Ascending aorta (tissue), 2 donors: ENCODE results near the gene EFCAB9. TPM values are rescaled to one million over a fixed set of nuclear protein-coding genes. Genes with fewer than 3 reads are reported as not detected.

ENCODE experiments used
- DNase-seq, 2 donors: peaks; one replicate each; pipeline ENCODE4 v3.0.0-alpha.2; 2019; ENCODE audit warnings: low spot score in 2 of 2
- H3K27ac ChIP-seq, 2 donors: fragments of 200-600 bp; sonication (generic); one replicate each; pipeline ENCODE4 v1.5.1; 2016 to 2017; ENCODE audit warnings: mild to moderate bottlenecking in 1 of 2
- H3K27me3 ChIP-seq: fragments of 200-600 bp; sonication (generic); one replicate; pipeline ENCODE4 v1.5.1; 2017
- H3K36me3 ChIP-seq, 2 donors: fragments of 200-600 bp; sonication (generic); one replicate each; pipeline ENCODE4 v1.5.1; 2016
- H3K4me1 ChIP-seq, 2 donors: fragments of 200-600 bp; sonication (generic); one replicate each; pipeline ENCODE4 v1.5.1; 2016 to 2017; ENCODE audit warnings: mild to moderate bottlenecking in 1 of 2
- H3K4me3 ChIP-seq, 2 donors: fragments of 200-600 bp; sonication (generic); one replicate each; pipeline ENCODE4 v1.5.1; 2016 to 2017; ENCODE audit warnings: mild to moderate bottlenecking in 1 of 2
- H3K9me3 ChIP-seq, 2 donors: fragments of 200-600 bp; sonication (generic); one replicate each; pipeline ENCODE4 v1.5.1; 2016
- intact Hi-C: fragments of 100-400 bp; cut with DNase I; formaldehyde crosslinking; loops from one replicate; pipeline ENCODE4 v1.15.1; 2023
- total RNA-seq: library from RNA; depleted of rRNA; stranded (reverse); fragments of >200 nt; gene quantifications from one replicate; pipeline ENCODE4 v1.1.0, GENCODE V29; 2016
- TF ChIP-seq, protein P1 (sequence below), 3 experiments: fragments of 200-600 bp in 2 of 3; fragments of 450-650 bp in 1 of 3; sonication (generic) in 2 of 3; IDR thresholded peaks; one replicate each; pipeline ENCODE4 v1.5.1; 2016 to 2019; ENCODE audit warnings: antibody characterized with exemption in 3 of 3, mild to moderate bottlenecking in 1 of 3, moderate library complexity in 1 of 3

Gene EFCAB9
- total RNA-seq, 1 donor from 2014 or later = not detected

GRCh38 chr5:172224996-172225395, 31.0 kb downstream of the EFCAB9 start:
- H3K27ac ChIP-seq = no peak overlapping the region
- peaks cover 4 to 16% of the 10 kb centered on the region in 2 donors for H3K36me3 ChIP-seq
- no peaks in the 10 kb centered on the region for H3K9me3 ChIP-seq
- DNase-seq = no peak
- intact Hi-C loops = no loop called here
- H3K4me3 ChIP-seq = no peak overlapping the region
- TF ChIP-seq, protein P1, sequence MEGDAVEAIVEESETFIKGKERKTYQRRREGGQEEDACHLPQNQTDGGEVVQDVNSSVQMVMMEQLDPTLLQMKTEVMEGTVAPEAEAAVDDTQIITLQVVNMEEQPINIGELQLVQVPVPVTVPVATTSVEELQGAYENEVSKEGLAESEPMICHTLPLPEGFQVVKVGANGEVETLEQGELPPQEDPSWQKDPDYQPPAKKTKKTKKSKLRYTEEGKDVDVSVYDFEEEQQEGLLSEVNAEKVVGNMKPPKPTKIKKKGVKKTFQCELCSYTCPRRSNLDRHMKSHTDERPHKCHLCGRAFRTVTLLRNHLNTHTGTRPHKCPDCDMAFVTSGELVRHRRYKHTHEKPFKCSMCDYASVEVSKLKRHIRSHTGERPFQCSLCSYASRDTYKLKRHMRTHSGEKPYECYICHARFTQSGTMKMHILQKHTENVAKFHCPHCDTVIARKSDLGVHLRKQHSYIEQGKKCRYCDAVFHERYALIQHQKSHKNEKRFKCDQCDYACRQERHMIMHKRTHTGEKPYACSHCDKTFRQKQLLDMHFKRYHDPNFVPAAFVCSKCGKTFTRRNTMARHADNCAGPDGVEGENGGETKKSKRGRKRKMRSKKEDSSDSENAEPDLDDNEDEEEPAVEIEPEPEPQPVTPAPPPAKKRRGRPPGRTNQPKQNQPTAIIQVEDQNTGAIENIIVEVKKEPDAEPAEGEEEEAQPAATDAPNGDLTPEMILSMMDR (IDR thresholded peaks at IDR 0.05) = no peak
- H3K27me3 ChIP-seq = no peaks in the 10 kb centered on the region
- no peaks in the 10 kb centered on the region for H3K4me1 ChIP-seq

GRCh38 chr5:172229904-172230303, 35.9 kb downstream of the EFCAB9 start:
- TF ChIP-seq, protein P1 (IDR thresholded peaks at IDR 0.05) = no peak
- intact Hi-C loops = no loop called here
- peaks cover 4 to 18% of the 10 kb centered on the region in 2 donors for H3K36me3 ChIP-seq
- H3K4me3 ChIP-seq = no peak overlapping the region
- no peaks in the 10 kb centered on the region for H3K4me1 ChIP-seq
- H3K9me3 ChIP-seq = no peaks in the 10 kb centered on the region
- DNase-seq = no peak
- H3K27me3 ChIP-seq = no peaks in the 10 kb centered on the region
- no peak overlapping the region for H3K27ac ChIP-seq

DNA sequence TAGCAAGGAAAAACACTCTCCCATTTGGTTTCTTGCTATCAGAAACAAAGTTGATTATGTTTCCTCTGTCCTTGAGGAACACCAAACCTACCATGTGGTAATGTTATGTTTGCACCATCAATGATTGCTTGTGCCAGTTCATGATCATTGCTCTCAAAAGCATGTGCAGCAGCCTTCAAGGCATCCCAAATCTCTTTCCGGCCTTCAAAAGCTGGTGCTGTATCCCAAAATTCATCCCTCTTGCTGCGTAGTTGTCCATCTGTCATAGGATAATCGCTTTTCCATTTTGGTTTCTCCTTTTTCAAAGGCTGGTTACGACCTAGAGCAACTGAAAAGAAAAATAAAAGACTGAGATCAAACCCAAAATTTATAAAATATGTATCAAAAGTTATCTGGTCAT, 40.1 kb downstream of the EFCAB9 start:
- intact Hi-C loops = no loop called here
- TF ChIP-seq, protein P1 (IDR thresholded peaks at IDR 0.05) = no peak
- H3K9me3 ChIP-seq = no peaks in the 10 kb centered on the region
- DNase-seq = no peak
- no peak overlapping the region for H3K4me3 ChIP-seq
- H3K4me1 ChIP-seq = no peaks in the 10 kb centered on the region
- H3K27ac ChIP-seq = no peak overlapping the region
- H3K27me3 ChIP-seq = no peaks in the 10 kb centered on the region
- peaks cover 4 to 14% of the 10 kb centered on the region in 2 donors for H3K36me3 ChIP-seq

- TF ChIP-seq, protein P1 (IDR thresholded peaks at IDR 0.05) = no peak
- peaks cover 4 to 14% of the 10 kb centered on the region in 2 donors for H3K36me3 ChIP-seq
- no peak overlapping the region for H3K4me3 ChIP-seq
- DNase-seq = no peak
- no peaks in the 10 kb centered on the region for H3K9me3 ChIP-seq
- no peak overlapping the region for H3K27ac ChIP-seq
- intact Hi-C loops = no loop called here
- no peaks in the 10 kb centered on the region for H3K27me3 ChIP-seq
- H3K4me1 ChIP-seq = no peaks in the 10 kb centered on the region
Measured at GRCh38 chr5:172235132-172235780, 41.3 kb downstream of the EFCAB9 start.

- DNase-seq = no peak
- Histone ChIP-seq H3K27ac (no peak overlapping the region), H3K36me3 (peaks cover 4 to 14% of the 10 kb centered on the region in 2 donors), H3K4me1 (no peaks in the 10 kb centered on the region), H3K9me3 (no peaks in the 10 kb centered on the region), H3K4me3 (no peak overlapping the region), H3K27me3 (no peaks in the 10 kb centered on the region)
- TF ChIP-seq, protein P1 (IDR thresholded peaks at IDR 0.05) = no peak
- intact Hi-C loops = no loop called here
Measured at GRCh38 chr5:172235827-172236736, 42.1 kb downstream of the EFCAB9 start.
